Trophoblast cell (in vitro differentiated cells and primary cell): Measurements from ENCODE around the gene LAMB4.

ENCODE experiments used
- DNase-seq, 2 donors: peaks; one replicate each; pipeline ENCODE4 v3.0.0-alpha.2; 2016
- H2AFZ ChIP-seq: 2 replicates; pipeline ENCODE4 v1.6.1; 2013; ENCODE audit warnings: low read length, moderate library complexity, mild to moderate bottlenecking; ENCODE audit not compliant: insufficient read depth, poor library complexity
- H2AK5ac ChIP-seq: 2 replicates; pipeline ENCODE4 v1.6.1; 2013; ENCODE audit warnings: mild to moderate bottlenecking, low read length
- H2BK120ac ChIP-seq: 2 replicates; pipeline ENCODE4 v1.6.1; 2013; ENCODE audit warnings: low read length, mild to moderate bottlenecking, moderate library complexity; ENCODE audit not compliant: insufficient read depth, poor library complexity
- H2BK12ac ChIP-seq: 2 replicates; pipeline ENCODE4 v1.6.1; 2013; ENCODE audit warnings: mild to moderate bottlenecking, low read length, moderate library complexity
- H2BK5ac ChIP-seq: 2 replicates; pipeline ENCODE4 v1.6.1; 2013; ENCODE audit warnings: low read length, low read depth, moderate library complexity, mild to moderate bottlenecking; ENCODE audit not compliant: poor library complexity
- H3K14ac ChIP-seq: 2 replicates; pipeline ENCODE4 v1.6.1; 2013; ENCODE audit warnings: mild to moderate bottlenecking, low read length
- H3K18ac ChIP-seq: 2 replicates; pipeline ENCODE4 v1.6.1; 2013; ENCODE audit warnings: mild to moderate bottlenecking, low read length
- H3K23ac ChIP-seq: 2 replicates; pipeline ENCODE4 v1.6.1; 2013; ENCODE audit warnings: low read length
- H3K27ac ChIP-seq: 2 replicates; pipeline ENCODE4 v1.5.1; 2013; ENCODE audit warnings: low read depth, mild to moderate bottlenecking, inconsistent platforms, low read length, moderate library complexity
- H3K27me3 ChIP-seq: 2 replicates; pipeline ENCODE4 v1.6.1; 2013; ENCODE audit warnings: inconsistent platforms, mild to moderate bottlenecking, low read length, moderate library complexity; ENCODE audit not compliant: insufficient read depth
- H3K36me3 ChIP-seq, 2 experiments: 1 replicate in 1 of 2; 2 replicates in 1 of 2; pipeline ENCODE4 v1.6.1; 2013; ENCODE audit warnings: low read length in 2 of 2, mild to moderate bottlenecking in 2 of 2, moderate library complexity in 1 of 2; ENCODE audit not compliant: insufficient read depth in 2 of 2, control insufficient read depth in 1 of 2
- H3K4ac ChIP-seq: 2 replicates; pipeline ENCODE4 v1.6.1; 2013; ENCODE audit warnings: low read depth, mild to moderate bottlenecking, low read length, moderate library complexity
- H3K4me1 ChIP-seq, 2 experiments: 1 replicate in 1 of 2; 2 replicates in 1 of 2; pipeline ENCODE4 v1.6.1; 2013; ENCODE audit warnings: low read length in 2 of 2, mild to moderate bottlenecking in 2 of 2, moderate library complexity in 1 of 2; ENCODE audit not compliant: insufficient read depth in 2 of 2, control insufficient read depth in 1 of 2
- H3K4me2 ChIP-seq: 2 replicates; pipeline ENCODE4 v1.6.1; 2013; ENCODE audit warnings: inconsistent platforms, mild to moderate bottlenecking, low read length, moderate library complexity
- H3K4me3 ChIP-seq: 2 replicates; pipeline ENCODE4 v1.5.1; 2013; ENCODE audit warnings: mild to moderate bottlenecking, low read depth, low read length, inconsistent platforms
- H3K79me1 ChIP-seq: one replicate; pipeline ENCODE4 v1.6.1; 2013; ENCODE audit warnings: low read length
- H3K79me2 ChIP-seq: 2 replicates; pipeline ENCODE4 v1.6.1; 2013; ENCODE audit warnings: low read length, mild to moderate bottlenecking; ENCODE audit not compliant: control insufficient read depth, insufficient read depth, poor library complexity
- H3K9ac ChIP-seq: 2 replicates; pipeline ENCODE4 v1.6.1; 2013; ENCODE audit warnings: mild to moderate bottlenecking, low read length
- H3K9me3 ChIP-seq: 2 replicates; pipeline ENCODE4 v1.6.1; 2013; ENCODE audit warnings: low read depth, mild to moderate bottlenecking, control low read depth, inconsistent platforms, low read length; ENCODE audit not compliant: insufficient read depth
- H4K12ac ChIP-seq: 2 replicates; pipeline ENCODE4 v1.6.1; 2013; ENCODE audit warnings: low read depth, mild to moderate bottlenecking, low read length, moderate library complexity
- H4K8ac ChIP-seq: 2 replicates; pipeline ENCODE4 v1.6.1; 2013; ENCODE audit warnings: low read depth, mild to moderate bottlenecking, low read length, moderate library complexity
- H4K91ac ChIP-seq: one replicate; pipeline ENCODE4 v1.6.1; 2013; ENCODE audit warnings: low read depth, mild to moderate bottlenecking, low read length, moderate library complexity
- WGBS: extraction: QIAGEN DNeasy Blood & Tissue Kit; methylation state at CpG from one replicate; pipeline ENCODE4 v1.1.7; 2013; ENCODE audit warnings: missing lambda C conversion rate; ENCODE audit not compliant: insufficient read length, insufficient coverage; ENCODE audit errors: extremely low coverage; 5-methylcytosine and 5-hydroxymethylcytosine counted together

The LAMB4 gene

DNA sequence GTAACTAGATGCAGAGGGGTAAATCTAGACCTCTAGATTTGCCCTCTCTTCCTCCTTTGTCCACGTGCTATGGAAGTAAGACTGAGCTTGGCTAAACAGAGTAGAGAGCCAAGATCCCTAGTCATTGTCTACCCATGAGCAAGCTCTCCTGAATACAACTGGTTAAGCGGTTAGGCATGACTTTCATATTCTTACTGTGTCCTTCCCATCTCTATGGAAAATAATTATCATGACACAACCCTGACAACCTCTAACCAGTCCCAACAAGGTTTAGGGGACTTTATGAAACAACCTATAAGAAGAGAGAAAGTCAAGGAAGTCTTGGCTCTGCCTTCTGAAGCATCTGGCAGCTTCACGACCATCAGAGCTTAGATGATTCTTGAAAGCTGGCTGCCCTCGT lies 7.8 kb upstream of the LAMB4 start:
- Histone ChIP-seq H3K27ac (no peak overlapping the region), H2BK12ac (no peak overlapping the region), H2BK5ac (no peak overlapping the region), H3K4me2 (no peak overlapping the region), H3K9ac (no peak overlapping the region), H3K79me1 (peaks cover 3% of the 10 kb centered on the region), H3K4ac (no peak overlapping the region), H2BK120ac (no peak overlapping the region), H2AK5ac (no peak overlapping the region), H3K4me3 (no peak overlapping the region), H3K23ac (no peak overlapping the region), H3K4me1 (peaks cover under 1 to 4% of the 10 kb centered on the region in 2 experiments), H4K91ac (no peak overlapping the region), H2AFZ (no peak overlapping the region), H4K8ac (no peak overlapping the region), H3K14ac (no peak overlapping the region), H3K18ac (no peak overlapping the region), H3K79me2 (no peaks in the 10 kb centered on the region), H4K12ac (no peak overlapping the region), H3K27me3 (no peaks in the 10 kb centered on the region), H3K36me3 (no peaks in the 10 kb centered on the region), H3K9me3 (no peaks in the 10 kb centered on the region)
- no CpG with 5 or more reads among the region's 4 CpGs for WGBS
- no peak for DNase-seq

- no peaks in the 10 kb centered on the region for H3K79me2 ChIP-seq
- H3K27me3 ChIP-seq: no peaks in the 10 kb centered on the region
- no peak overlapping the region for H3K4ac ChIP-seq
- no peak overlapping the region for H2AK5ac ChIP-seq
- H3K23ac ChIP-seq: no peak overlapping the region
- no peak overlapping the region for H3K14ac ChIP-seq
- no peak overlapping the region for H3K27ac ChIP-seq
- no peak overlapping the region for H2BK12ac ChIP-seq
- H3K9ac ChIP-seq: no peak overlapping the region
- no peak overlapping the region for H4K8ac ChIP-seq
- no peaks in the 10 kb centered on the region for H3K9me3 ChIP-seq
- H3K4me3 ChIP-seq: no peak overlapping the region
- H3K4me2 ChIP-seq: no peak overlapping the region
- no peak overlapping the region for H2BK5ac ChIP-seq
- H4K12ac ChIP-seq: no peak overlapping the region
- DNase-seq: no peak
- H3K36me3 ChIP-seq: no peaks in the 10 kb centered on the region
- no peak overlapping the region for H4K91ac ChIP-seq
- H2BK120ac ChIP-seq: no peak overlapping the region
- no peak overlapping the region for H2AFZ ChIP-seq
- H3K18ac ChIP-seq: no peak overlapping the region
- peaks cover 7 to 11% of the 10 kb centered on the region in 2 experiments for H3K4me1 ChIP-seq
- no CpG with 5 or more reads among the region's 3 CpGs for WGBS
- H3K79me1 ChIP-seq: peaks cover 7% of the 10 kb centered on the region
These were observed 6.9 kb upstream of the LAMB4 start for GRCh38 chr7:108137040-108137439.

- no peak overlapping the region for H3K18ac ChIP-seq
- no peaks in the 10 kb centered on the region for H3K79me2 ChIP-seq
- no peak overlapping the region for H3K4ac ChIP-seq
- H4K12ac ChIP-seq: no peak overlapping the region
- H3K4me1 ChIP-seq: peaks cover 7 to 11% of the 10 kb centered on the region in 2 experiments
- H3K4me3 ChIP-seq: no peak overlapping the region
- H3K79me1 ChIP-seq: peaks cover 7% of the 10 kb centered on the region
- H3K27me3 ChIP-seq: no peaks in the 10 kb centered on the region
- H2BK120ac ChIP-seq: no peak overlapping the region
- no peak overlapping the region for H3K23ac ChIP-seq
- DNase-seq: no peak
- H3K27ac ChIP-seq: no peak overlapping the region
- H2AFZ ChIP-seq: no peak overlapping the region
- no peak overlapping the region for H2AK5ac ChIP-seq
- H4K8ac ChIP-seq: no peak overlapping the region
- H3K36me3 ChIP-seq: no peaks in the 10 kb centered on the region
- H3K14ac ChIP-seq: no peak overlapping the region
- H2BK5ac ChIP-seq: no peak overlapping the region
- no peak overlapping the region for H3K9ac ChIP-seq
- H4K91ac ChIP-seq: no peak overlapping the region
- H2BK12ac ChIP-seq: no peak overlapping the region
- no CpG with 5 or more reads among the region's 4 CpGs for WGBS
- no peak overlapping the region for H3K4me2 ChIP-seq
- no peaks in the 10 kb centered on the region for H3K9me3 ChIP-seq
These were observed 6.1 kb upstream of the LAMB4 start for GRCh38 chr7:108136191-108136688.

GRCh38 chr7:108135446-108136190 lies 5.5 kb upstream of the LAMB4 start:
- no peaks in the 10 kb centered on the region for H3K9me3 ChIP-seq
- H2BK12ac ChIP-seq: no peak overlapping the region
- H3K36me3 ChIP-seq: no peaks in the 10 kb centered on the region
- no peaks in the 10 kb centered on the region for H3K79me2 ChIP-seq
- no peak overlapping the region for H3K23ac ChIP-seq
- H4K91ac ChIP-seq: no peak overlapping the region
- H4K8ac ChIP-seq: no peak overlapping the region
- peak overlapping the region; percentile 9 for H2BK120ac ChIP-seq
- no peak overlapping the region for H3K18ac ChIP-seq
- no peak overlapping the region for H3K4me2 ChIP-seq
- H4K12ac ChIP-seq: no peak overlapping the region
- H3K27me3 ChIP-seq: no peaks in the 10 kb centered on the region
- H3K79me1 ChIP-seq: peaks cover 7% of the 10 kb centered on the region
- DNase-seq: no peak
- H3K14ac ChIP-seq: no peak overlapping the region
- H3K4ac ChIP-seq: no peak overlapping the region
- H2AK5ac ChIP-seq: no peak overlapping the region
- no CpG with 5 or more reads among the region's 7 CpGs for WGBS
- H2BK5ac ChIP-seq: no peak overlapping the region
- no peak overlapping the region for H2AFZ ChIP-seq
- H3K27ac ChIP-seq: no peak overlapping the region
- H3K4me1 ChIP-seq: peaks cover 7 to 11% of the 10 kb centered on the region in 2 experiments
- H3K9ac ChIP-seq: no peak overlapping the region
- no peak overlapping the region for H3K4me3 ChIP-seq
